OCI-LY1 (cell line): ENCODE data around the gene NCAM1.

Source experiments
- H2AFZ ChIP-seq: fragments of 200-600 bp; sonication (generic), shearing (Covaris generic); 2 replicates; pipeline ENCODE4 v1.6.0; 2014; ENCODE audit warnings: antibody characterized with exemption, mild to moderate bottlenecking, low read length
- H3F3A ChIP-seq: fragments of 200-600 bp; sonication (generic), shearing (Covaris generic); 2 replicates; pipeline ENCODE4 v1.6.0; 2014; ENCODE audit warnings: mild to moderate bottlenecking, antibody characterized with exemption, low read length, moderate library complexity; ENCODE audit not compliant: insufficient read depth
- H3K27ac ChIP-seq: fragments of 200-600 bp; sonication (generic); 2 replicates; pipeline ENCODE4 v1.5.1; 2014; ENCODE audit warnings: low read length, mixed run types, mild to moderate bottlenecking, low read depth; ENCODE audit not compliant: poor library complexity, severe bottlenecking
- H3K27me3 ChIP-seq: fragments of 200-600 bp; sonication (generic); 2 replicates; pipeline ENCODE4 v1.6.0; 2014; ENCODE audit warnings: antibody characterized with exemption, mild to moderate bottlenecking, low read length, moderate library complexity; ENCODE audit not compliant: insufficient read depth
- H3K36me3 ChIP-seq: fragments of 200-600 bp; sonication (generic); 2 replicates; pipeline ENCODE4 v1.6.1; 2014; ENCODE audit warnings: mild to moderate bottlenecking, antibody characterized with exemption, low read length, moderate library complexity, mixed read lengths; ENCODE audit not compliant: insufficient read depth
- H3K4me1 ChIP-seq: fragments of 200-600 bp; sonication (generic); 2 replicates; pipeline ENCODE4 v1.5.1; 2014; ENCODE audit warnings: mild to moderate bottlenecking, low read length, moderate library complexity; ENCODE audit not compliant: insufficient read depth, severe bottlenecking
- H3K4me2 ChIP-seq: fragments of 200-600 bp; sonication (generic), shearing (Covaris generic); 2 replicates; pipeline ENCODE4 v1.6.1; 2014; ENCODE audit warnings: low read length
- H3K4me3 ChIP-seq: fragments of 200-600 bp; sonication (generic); 2 replicates; pipeline ENCODE4 v1.5.1; 2014; ENCODE audit warnings: low read length, low read depth, mild to moderate bottlenecking, mixed read lengths; ENCODE audit not compliant: poor library complexity, severe bottlenecking
- H3K79me2 ChIP-seq: fragments of 200-600 bp; shearing (Covaris generic); 2 replicates; pipeline ENCODE4 v1.6.1; 2016; ENCODE audit warnings: mixed run types, low read length, mixed read lengths; ENCODE audit not compliant: insufficient read depth
- H3K9ac ChIP-seq: fragments of 200-600 bp; sonication (generic), shearing (Covaris generic); 2 replicates; pipeline ENCODE4 v1.6.1; 2014; ENCODE audit warnings: mild to moderate bottlenecking, low read length, mixed read lengths
- H3K9me2 ChIP-seq: fragments of 200-600 bp; sonication (generic), shearing (Covaris generic); 2 replicates; pipeline ENCODE4 v1.6.1; 2014; ENCODE audit warnings: low read depth, mild to moderate bottlenecking, low read length, mixed read lengths
- H3K9me3 ChIP-seq: fragments of 200-600 bp; shearing (Covaris generic); 2 replicates; pipeline ENCODE4 v1.6.1; 2014; ENCODE audit warnings: low read length, mixed read lengths
- H4K20me1 ChIP-seq: fragments of 200-600 bp; sonication (generic), shearing (Covaris generic); 2 replicates; pipeline ENCODE4 v1.6.0; 2016; ENCODE audit warnings: mild to moderate bottlenecking, low read length; ENCODE audit not compliant: insufficient read depth
- EZH2 ChIP-seq: fragments of 200-600 bp; sonication (generic), shearing (Covaris generic); IDR thresholded peaks from 2 replicates; pipeline ENCODE4 v1.8.0; 2017; ENCODE audit warnings: borderline replicate concordance, mixed run types, mild to moderate bottlenecking, antibody characterized with exemption, low read length, moderate library complexity, mixed read lengths
- TF ChIP-seq, protein P1 (sequence below): fragments of 200-600 bp; sonication (generic), shearing (Covaris generic); IDR thresholded peaks from 2 replicates; pipeline ENCODE4 v1.5.1; 2017; ENCODE audit warnings: mild to moderate bottlenecking, antibody characterized with exemption, low read length, moderate library complexity, mixed read lengths

NCAM1 gene

GRCh38 chr11:113168354-113169342 lies 207.4 kb downstream of the NCAM1 start:
- no peak overlapping the region for H3K9ac ChIP-seq
- no peaks in the 10 kb centered on the region for H3K27me3 ChIP-seq
- H4K20me1 ChIP-seq: no peaks in the 10 kb centered on the region
- no peaks in the 10 kb centered on the region for H3K4me1 ChIP-seq
- H3K4me3 ChIP-seq: no peak overlapping the region
- TF ChIP-seq, protein P1, sequence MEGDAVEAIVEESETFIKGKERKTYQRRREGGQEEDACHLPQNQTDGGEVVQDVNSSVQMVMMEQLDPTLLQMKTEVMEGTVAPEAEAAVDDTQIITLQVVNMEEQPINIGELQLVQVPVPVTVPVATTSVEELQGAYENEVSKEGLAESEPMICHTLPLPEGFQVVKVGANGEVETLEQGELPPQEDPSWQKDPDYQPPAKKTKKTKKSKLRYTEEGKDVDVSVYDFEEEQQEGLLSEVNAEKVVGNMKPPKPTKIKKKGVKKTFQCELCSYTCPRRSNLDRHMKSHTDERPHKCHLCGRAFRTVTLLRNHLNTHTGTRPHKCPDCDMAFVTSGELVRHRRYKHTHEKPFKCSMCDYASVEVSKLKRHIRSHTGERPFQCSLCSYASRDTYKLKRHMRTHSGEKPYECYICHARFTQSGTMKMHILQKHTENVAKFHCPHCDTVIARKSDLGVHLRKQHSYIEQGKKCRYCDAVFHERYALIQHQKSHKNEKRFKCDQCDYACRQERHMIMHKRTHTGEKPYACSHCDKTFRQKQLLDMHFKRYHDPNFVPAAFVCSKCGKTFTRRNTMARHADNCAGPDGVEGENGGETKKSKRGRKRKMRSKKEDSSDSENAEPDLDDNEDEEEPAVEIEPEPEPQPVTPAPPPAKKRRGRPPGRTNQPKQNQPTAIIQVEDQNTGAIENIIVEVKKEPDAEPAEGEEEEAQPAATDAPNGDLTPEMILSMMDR: no peak
- TF ChIP-seq EZH2: no peak
- no peak overlapping the region for H2AFZ ChIP-seq
- H3K79me2 ChIP-seq: no peaks in the 10 kb centered on the region
- H3F3A ChIP-seq: no peaks in the 10 kb centered on the region
- H3K27ac ChIP-seq: no peak overlapping the region
- H3K36me3 ChIP-seq: no peaks in the 10 kb centered on the region
- no peaks in the 10 kb centered on the region for H3K9me2 ChIP-seq
- H3K9me3 ChIP-seq: no peaks in the 10 kb centered on the region
- no peak overlapping the region for H3K4me2 ChIP-seq

GRCh38 chr11:113172382-113172951 lies 211.2 kb downstream of the NCAM1 start:
- no peaks in the 10 kb centered on the region for H3K9me2 ChIP-seq
- no peaks in the 10 kb centered on the region for H3F3A ChIP-seq
- no peak for TF ChIP-seq EZH2
- TF ChIP-seq, protein P1: no peak
- H3K4me1 ChIP-seq: no peaks in the 10 kb centered on the region
- H3K9ac ChIP-seq: no peak overlapping the region
- no peaks in the 10 kb centered on the region for H3K27me3 ChIP-seq
- H3K79me2 ChIP-seq: no peaks in the 10 kb centered on the region
- no peak overlapping the region for H3K4me2 ChIP-seq
- no peaks in the 10 kb centered on the region for H4K20me1 ChIP-seq
- H3K9me3 ChIP-seq: no peaks in the 10 kb centered on the region
- H3K36me3 ChIP-seq: no peaks in the 10 kb centered on the region
- H3K4me3 ChIP-seq: no peak overlapping the region
- no peak overlapping the region for H3K27ac ChIP-seq
- no peak overlapping the region for H2AFZ ChIP-seq

- H3K4me1 ChIP-seq: no peaks in the 10 kb centered on the region
- H3K4me3 ChIP-seq: no peak overlapping the region
- H3K9me2 ChIP-seq: no peaks in the 10 kb centered on the region
- no peaks in the 10 kb centered on the region for H3K27me3 ChIP-seq
- no peak overlapping the region for H2AFZ ChIP-seq
- H4K20me1 ChIP-seq: no peaks in the 10 kb centered on the region
- no peak overlapping the region for H3K27ac ChIP-seq
- no peak overlapping the region for H3K4me2 ChIP-seq
- TF ChIP-seq, protein P1: no peak
- no peak for TF ChIP-seq EZH2
- H3K9ac ChIP-seq: no peak overlapping the region
- H3K79me2 ChIP-seq: no peaks in the 10 kb centered on the region
- no peaks in the 10 kb centered on the region for H3K9me3 ChIP-seq
- H3K36me3 ChIP-seq: no peaks in the 10 kb centered on the region
- no peaks in the 10 kb centered on the region for H3F3A ChIP-seq
Observed at GRCh38 chr11:113173126-113173525, 211.9 kb downstream of the NCAM1 start.
